HL-60 (cell line): Measurements from ENCODE around the gene SNCA.

ENCODE experiments used
- CTCF ChIP-seq: IDR thresholded peaks from one replicate; pipeline ENCODE4 v1.5.1; 2011; ENCODE audit warnings: low read length, control low read depth, inconsistent platforms; ENCODE audit not compliant: insufficient read depth
- POLR2AphosphoS5 ChIP-seq: IDR thresholded peaks from 2 replicates; pipeline ENCODE4 v1.6.1; 2012; ENCODE audit warnings: low read depth
- SPI1 ChIP-seq: IDR thresholded peaks from 2 replicates; pipeline ENCODE4 v1.6.1; 2012; ENCODE audit warnings: low read depth, mild to moderate bottlenecking, borderline replicate concordance
- TF ChIP-seq, protein P1 (sequence below): IDR thresholded peaks from 2 replicates; pipeline ENCODE4 v1.6.1; 2012; ENCODE audit warnings: low read depth; ENCODE audit not compliant: insufficient replicate concordance

GRCh38 chr4:89712141-89712540 lies 124.8 kb downstream of the SNCA start:
- TF ChIP-seq CTCF: no peak
- TF ChIP-seq POLR2AphosphoS5: no peak
- TF ChIP-seq, protein P1, sequence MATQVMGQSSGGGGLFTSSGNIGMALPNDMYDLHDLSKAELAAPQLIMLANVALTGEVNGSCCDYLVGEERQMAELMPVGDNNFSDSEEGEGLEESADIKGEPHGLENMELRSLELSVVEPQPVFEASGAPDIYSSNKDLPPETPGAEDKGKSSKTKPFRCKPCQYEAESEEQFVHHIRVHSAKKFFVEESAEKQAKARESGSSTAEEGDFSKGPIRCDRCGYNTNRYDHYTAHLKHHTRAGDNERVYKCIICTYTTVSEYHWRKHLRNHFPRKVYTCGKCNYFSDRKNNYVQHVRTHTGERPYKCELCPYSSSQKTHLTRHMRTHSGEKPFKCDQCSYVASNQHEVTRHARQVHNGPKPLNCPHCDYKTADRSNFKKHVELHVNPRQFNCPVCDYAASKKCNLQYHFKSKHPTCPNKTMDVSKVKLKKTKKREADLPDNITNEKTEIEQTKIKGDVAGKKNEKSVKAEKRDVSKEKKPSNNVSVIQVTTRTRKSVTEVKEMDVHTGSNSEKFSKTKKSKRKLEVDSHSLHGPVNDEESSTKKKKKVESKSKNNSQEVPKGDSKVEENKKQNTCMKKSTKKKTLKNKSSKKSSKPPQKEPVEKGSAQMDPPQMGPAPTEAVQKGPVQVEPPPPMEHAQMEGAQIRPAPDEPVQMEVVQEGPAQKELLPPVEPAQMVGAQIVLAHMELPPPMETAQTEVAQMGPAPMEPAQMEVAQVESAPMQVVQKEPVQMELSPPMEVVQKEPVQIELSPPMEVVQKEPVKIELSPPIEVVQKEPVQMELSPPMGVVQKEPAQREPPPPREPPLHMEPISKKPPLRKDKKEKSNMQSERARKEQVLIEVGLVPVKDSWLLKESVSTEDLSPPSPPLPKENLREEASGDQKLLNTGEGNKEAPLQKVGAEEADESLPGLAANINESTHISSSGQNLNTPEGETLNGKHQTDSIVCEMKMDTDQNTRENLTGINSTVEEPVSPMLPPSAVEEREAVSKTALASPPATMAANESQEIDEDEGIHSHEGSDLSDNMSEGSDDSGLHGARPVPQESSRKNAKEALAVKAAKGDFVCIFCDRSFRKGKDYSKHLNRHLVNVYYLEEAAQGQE: no peak
- no peak for TF ChIP-seq SPI1
